ENCODE results near the gene TRIML1.

- TF ChIP-seq POLR2AphosphoS5 (IDR thresholded peaks at IDR 0.05; ENCODE audit: low read depth, low read length) (no peak), SIN3A (IDR thresholded peaks at IDR 0.05; ENCODE audit: borderline replicate concordance, insufficient read depth, low read length) (no peak), REST (IDR thresholded peaks at IDR 0.05; ENCODE audit: insufficient read depth in 1 of 2, low read depth in 2 of 2, low read length in 2 of 2) (no peak), TAF1 (IDR thresholded peaks at IDR 0.05; ENCODE audit: borderline replicate concordance, insufficient read depth, low read length) (no peak), FOXP2 (optimal IDR thresholded peaks at IDR 0.05; ENCODE audit: borderline replicate concordance, extremely low read depth, extremely low read length, insufficient read depth) (no peak)
These were observed 7.4 kb downstream of the TRIML1 start for GRCh38 chr4:188146618-188147017.

Data from PFSK-1 (cell line).